Adrenal gland (tissue), 5 donors: ENCODE measurements around the gene SELENOP.

Experiments
- POLR2A ChIP-seq, 2 donors: fragments of 450-650 bp; IDR thresholded peaks; one replicate each; pipeline ENCODE4 v1.6.1; 2017; ENCODE audit warnings: antibody characterized with exemption in 2 of 2, mild to moderate bottlenecking in 2 of 2, moderate library complexity in 1 of 2
- TF ChIP-seq, protein P1 (sequence below), 6 experiments: fragments of 450-650 bp in 4 of 6; fragments of 200-600 bp in 2 of 6; sonication (generic) in 1 of 6; IDR thresholded peaks; 1 replicate in 5 of 6; 2 replicates in 1 of 6; pipeline versions ENCODE4 v1.5.1 to v1.8.0; 2016 to 2021; ENCODE audit warnings: antibody characterized with exemption in 6 of 6, mild to moderate bottlenecking in 2 of 6, moderate library complexity in 1 of 6
- donor health status: DM: no; HTN: no; CAD: no.

DNA sequence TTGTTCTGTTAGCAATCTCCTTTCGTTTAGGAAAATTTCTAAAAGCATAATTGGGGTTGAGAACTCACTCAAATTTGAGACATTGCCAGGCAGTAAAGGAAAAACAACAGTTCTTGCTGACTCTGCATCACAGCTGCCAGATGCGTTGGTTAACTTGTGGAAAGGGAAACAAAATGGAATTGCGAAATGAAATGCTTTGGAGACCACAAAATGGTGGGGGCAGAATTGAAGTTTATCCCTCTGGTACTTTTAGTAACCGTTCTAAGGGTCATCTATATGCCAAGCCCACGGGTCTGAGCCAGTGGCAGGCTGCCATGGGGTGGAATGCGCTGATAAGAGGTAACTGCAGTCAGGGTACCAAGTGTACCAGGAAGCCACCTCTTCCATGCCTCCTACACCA, 28.6 kb upstream of the SELENOP start:
- TF ChIP-seq POLR2A (IDR thresholded peaks at IDR 0.05), result no peak
- TF ChIP-seq, protein P1, sequence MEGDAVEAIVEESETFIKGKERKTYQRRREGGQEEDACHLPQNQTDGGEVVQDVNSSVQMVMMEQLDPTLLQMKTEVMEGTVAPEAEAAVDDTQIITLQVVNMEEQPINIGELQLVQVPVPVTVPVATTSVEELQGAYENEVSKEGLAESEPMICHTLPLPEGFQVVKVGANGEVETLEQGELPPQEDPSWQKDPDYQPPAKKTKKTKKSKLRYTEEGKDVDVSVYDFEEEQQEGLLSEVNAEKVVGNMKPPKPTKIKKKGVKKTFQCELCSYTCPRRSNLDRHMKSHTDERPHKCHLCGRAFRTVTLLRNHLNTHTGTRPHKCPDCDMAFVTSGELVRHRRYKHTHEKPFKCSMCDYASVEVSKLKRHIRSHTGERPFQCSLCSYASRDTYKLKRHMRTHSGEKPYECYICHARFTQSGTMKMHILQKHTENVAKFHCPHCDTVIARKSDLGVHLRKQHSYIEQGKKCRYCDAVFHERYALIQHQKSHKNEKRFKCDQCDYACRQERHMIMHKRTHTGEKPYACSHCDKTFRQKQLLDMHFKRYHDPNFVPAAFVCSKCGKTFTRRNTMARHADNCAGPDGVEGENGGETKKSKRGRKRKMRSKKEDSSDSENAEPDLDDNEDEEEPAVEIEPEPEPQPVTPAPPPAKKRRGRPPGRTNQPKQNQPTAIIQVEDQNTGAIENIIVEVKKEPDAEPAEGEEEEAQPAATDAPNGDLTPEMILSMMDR (IDR thresholded peaks at IDR 0.05), result no peak
